Coronary artery (tissue), 2 donors: Measurements from ENCODE around the gene PSMD2.

ENCODE experiments used
- DNase-seq: peaks from one replicate; pipeline ENCODE4 v3.0.0-alpha.2; 2017; ENCODE audit warnings: low spot score
- H3K27ac ChIP-seq, 2 donors: fragments of 200-600 bp; sonication (generic); one replicate each; pipeline ENCODE4 v1.5.1; 2016 to 2019
- H3K4me3 ChIP-seq: fragments of 200-600 bp; sonication (generic); 2 replicates; pipeline ENCODE4 v1.5.1; 2016; ENCODE audit warnings: mild to moderate bottlenecking, moderate library complexity
- CTCF ChIP-seq: fragments of 200-600 bp; sonication (generic); IDR thresholded peaks from one replicate; pipeline ENCODE4 v1.5.1; 2019; ENCODE audit warnings: antibody characterized with exemption

The PSMD2 gene

DNA sequence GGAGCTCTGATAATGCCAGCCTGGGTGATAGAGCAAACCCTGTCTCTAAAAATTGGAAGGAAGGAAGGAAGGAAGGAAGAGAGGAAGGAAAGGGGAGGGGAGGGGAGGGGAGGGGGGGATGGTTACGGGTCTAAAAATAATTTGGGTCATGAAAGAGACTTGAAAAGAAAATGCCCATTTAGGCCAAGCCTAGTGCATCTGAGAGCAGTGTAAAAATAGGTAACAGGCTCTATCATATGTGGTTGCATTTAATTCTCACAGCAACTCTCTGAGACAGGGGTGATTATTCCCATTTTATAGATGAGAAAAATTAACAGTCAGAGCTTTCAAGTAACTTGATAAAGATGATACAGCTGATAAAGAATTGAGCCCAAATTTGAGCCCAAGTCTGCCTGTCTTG, 26.8 kb upstream of the PSMD2 start:
- no peak for DNase-seq
- no peak overlapping the region for H3K27ac ChIP-seq
- no peak for TF ChIP-seq CTCF
- no peak overlapping the region for H3K4me3 ChIP-seq

GRCh38 chr3:184275381-184275701, 23.7 kb upstream of the PSMD2 start:
- no peak overlapping the region for H3K27ac ChIP-seq
- no peak for DNase-seq
- TF ChIP-seq CTCF: no peak
- H3K4me3 ChIP-seq: no peak overlapping the region

GRCh38 chr3:184275961-184276910, 22.8 kb upstream of the PSMD2 start, which contains the start of gene ECE2:
TSS of gene ECE2 (plus strand) at chr3:184276022. CDS start at chr3:184276154, 132 bp downstream.
- peak; percentile 43 for DNase-seq
- TF ChIP-seq CTCF: no peak
- H3K4me3 ChIP-seq: peak within 1 kb of the TSS; percentile 54

GRCh38 chr3:184277366-184277765, 21.7 kb upstream of the PSMD2 start:
- Histone ChIP-seq H3K4me3 (no peak overlapping the region), H3K27ac (no peak overlapping the region)
- DNase-seq: no peak
- TF ChIP-seq CTCF: no peak

More at GRCh38 chr3:184275961-184276910, 22.8 kb upstream of the PSMD2 start, which contains the start of gene ECE2:
- no peak within 1 kb of the TSS for H3K27ac ChIP-seq

DNA sequence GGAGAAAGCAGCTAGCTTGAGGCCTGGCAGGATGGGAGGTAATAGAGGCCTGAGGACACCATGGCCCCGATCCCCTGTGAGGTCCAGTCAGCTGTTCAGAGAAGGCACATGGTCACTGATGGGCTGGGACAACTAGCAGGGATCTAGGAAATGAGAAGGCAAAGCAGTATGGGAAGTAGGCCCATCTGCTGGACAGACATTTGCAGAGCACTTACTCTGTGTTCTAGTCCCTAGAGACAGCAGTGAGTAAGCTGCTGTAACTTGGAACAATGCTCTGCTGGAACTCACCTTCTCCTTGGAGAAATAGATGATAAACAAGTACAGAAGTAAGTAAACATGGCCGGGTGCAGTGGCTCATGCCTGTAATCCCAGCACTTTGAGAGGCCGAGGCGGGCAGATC, 16.1 kb upstream of the PSMD2 start:
- H3K27ac ChIP-seq: no peak overlapping the region
- DNase-seq: no peak

DNA sequence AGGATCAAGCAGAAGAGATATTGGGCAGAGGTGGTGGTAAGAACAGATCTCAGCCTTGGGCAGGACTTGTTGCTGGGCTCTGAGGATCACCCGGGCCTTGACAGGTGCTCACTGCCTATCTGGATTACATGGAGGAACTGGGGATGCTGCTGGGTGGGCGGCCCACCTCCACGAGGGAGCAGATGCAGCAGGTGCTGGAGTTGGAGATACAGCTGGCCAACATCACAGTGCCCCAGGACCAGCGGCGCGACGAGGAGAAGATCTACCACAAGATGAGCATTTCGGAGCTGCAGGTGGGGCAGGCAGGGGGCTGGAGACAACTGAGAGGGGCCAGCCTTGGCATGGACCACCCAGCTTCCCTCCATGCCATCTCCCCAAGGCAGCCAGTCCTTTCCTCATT, 15.4 kb upstream of the PSMD2 start:
- DNase-seq: no peak
- TF ChIP-seq CTCF: no peak
- no peak overlapping the region for H3K27ac ChIP-seq
- no peak overlapping the region for H3K4me3 ChIP-seq

More for the DNA sequence above, 16.1 kb upstream of the PSMD2 start:
- no peak for TF ChIP-seq CTCF
- no peak overlapping the region for H3K4me3 ChIP-seq

DNA sequence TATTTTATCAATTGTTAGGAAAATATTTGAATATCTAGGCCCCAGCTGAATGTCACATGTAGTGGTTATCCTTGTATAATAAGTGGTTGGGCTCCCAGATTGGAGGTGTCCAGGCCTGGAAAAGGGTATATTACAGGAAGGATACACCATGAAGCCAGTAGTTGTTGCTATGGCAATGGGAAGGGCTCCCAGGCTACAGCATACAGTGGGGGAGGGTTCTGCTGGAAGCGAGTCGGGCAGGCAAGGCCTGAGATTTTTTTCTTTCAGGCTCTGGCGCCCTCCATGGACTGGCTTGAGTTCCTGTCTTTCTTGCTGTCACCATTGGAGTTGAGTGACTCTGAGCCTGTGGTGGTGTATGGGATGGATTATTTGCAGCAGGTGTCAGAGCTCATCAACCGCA, 14.3 kb upstream of the PSMD2 start:
- no peak for TF ChIP-seq CTCF

More for the DNA sequence above, 14.3 kb upstream of the PSMD2 start:
- DNase-seq: no peak
- no peak overlapping the region for H3K4me3 ChIP-seq
- H3K27ac ChIP-seq: no peak overlapping the region
